NCI-H69 (cell line): ENCODE results near the gene TM9SF4.

Experiments used
- DNase-seq: peaks from one replicate; lab custom pipeline; 2025; lab: John Stamatoyannopoulos, UW

Gene TM9SF4

GRCh38 chr20:32207626-32208498 lies 98.3 kb downstream of the TM9SF4 start, which contains the start of the genes PLAGL2 and POFUT1:
PLAGL2 (minus strand) TSS chr20:32207743; CDS start chr20:32202178, 5,565 bp downstream.
POFUT1 (plus strand) TSS chr20:32207880; CDS start chr20:32207942, 62 bp downstream.
- DNase-seq: peak; percentile 97

- peak; percentile 27 for DNase-seq
These were observed 99.1 kb downstream of the TM9SF4 start for GRCh38 chr20:32208499-32209154.

DNA sequence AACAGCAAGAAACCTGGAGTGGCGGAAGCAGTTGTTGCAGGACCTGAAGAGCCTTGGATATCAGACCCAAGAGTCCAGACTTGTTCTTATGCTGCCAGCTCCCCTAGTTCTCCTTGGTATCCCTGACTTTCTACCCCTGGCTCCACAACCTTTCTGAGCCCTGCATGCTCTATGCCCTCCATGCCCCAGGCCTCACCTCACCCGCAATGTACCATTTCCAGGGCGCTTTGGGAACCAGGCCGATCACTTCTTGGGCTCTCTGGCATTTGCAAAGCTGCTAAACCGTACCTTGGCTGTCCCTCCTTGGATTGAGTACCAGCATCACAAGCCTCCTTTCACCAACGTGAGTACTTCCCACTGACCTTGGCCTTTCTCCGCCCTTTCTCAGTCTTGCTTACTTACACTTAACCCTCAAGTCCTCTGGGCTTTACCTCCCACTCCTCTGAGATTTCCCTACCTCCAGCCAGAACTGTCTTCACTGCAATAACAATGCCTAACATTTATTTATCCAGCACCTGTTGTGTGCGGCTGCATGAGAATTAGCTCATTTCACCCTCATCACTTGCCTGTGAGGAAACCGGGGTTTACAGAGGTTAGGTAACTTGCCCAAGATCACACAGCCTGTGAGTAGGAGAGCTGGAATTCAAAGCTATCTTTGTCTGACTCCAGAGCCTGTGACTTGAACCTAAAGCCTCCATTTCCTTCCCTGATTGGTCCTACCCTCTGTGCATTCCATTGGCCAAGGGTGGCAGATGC lies 100.5 kb downstream of the TM9SF4 start:
- DNase-seq: no peak

DNA sequence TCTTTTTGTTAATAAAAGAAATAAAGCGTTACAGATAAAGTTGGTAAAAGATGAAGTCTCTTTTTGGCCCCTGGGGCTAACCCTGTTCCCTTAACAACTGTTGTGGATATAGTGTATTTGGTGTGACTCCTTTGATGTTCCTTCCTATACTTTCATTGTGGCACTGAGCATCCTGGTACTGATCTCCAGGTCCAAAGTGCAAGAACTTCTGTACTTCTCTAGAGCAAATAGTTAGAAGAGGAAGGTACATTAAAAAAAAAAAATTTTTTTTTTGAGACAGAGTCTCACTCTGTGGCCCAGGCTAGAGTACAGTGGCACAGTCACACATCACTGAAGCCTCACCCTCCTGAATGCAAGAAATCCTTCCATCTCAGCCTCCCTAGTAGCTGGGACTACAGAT lies 104.4 kb downstream of the TM9SF4 start:
- no peak for DNase-seq

GRCh38 chr20:32215147-32215546 lies 105.6 kb downstream of the TM9SF4 start:
- DNase-seq: no peak

DNA sequence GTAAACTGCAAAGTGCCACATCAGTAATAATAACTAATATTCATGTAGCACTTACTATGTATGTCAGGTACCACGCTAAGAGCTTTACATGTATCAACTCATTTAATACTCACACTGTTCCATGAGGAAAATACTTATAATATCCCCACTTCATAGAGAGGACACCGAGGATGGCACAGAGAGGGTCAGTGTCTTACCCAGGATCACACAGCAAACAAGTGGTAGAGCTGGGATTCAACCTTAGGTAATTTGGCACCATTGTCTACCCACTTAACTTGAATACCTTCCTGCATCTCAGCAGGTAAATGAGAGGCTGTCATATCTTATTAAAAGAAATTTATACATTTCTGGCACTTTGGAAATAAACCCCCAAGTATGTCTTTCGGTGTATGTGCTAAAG lies 106.2 kb downstream of the TM9SF4 start:
- no peak for DNase-seq

GRCh38 chr20:32216179-32217142 lies 106.9 kb downstream of the TM9SF4 start:
- DNase-seq: no peak
